GM10266 (cell line): ENCODE results near the gene RALGAPA2.

Source experiments
- DNase-seq: peaks from one replicate; pipeline ENCODE4 v3.0.0; 2012; ENCODE audit errors: extremely low spot score
- TF ChIP-seq, protein P1 (sequence below): IDR thresholded peaks from 2 replicates; pipeline ENCODE4 v1.5.1; 2012; ENCODE audit warnings: mild to moderate bottlenecking, low read depth; ENCODE audit not compliant: control insufficient read depth, insufficient read depth; ENCODE audit errors: missing control alignments

Gene RALGAPA2

DNA sequence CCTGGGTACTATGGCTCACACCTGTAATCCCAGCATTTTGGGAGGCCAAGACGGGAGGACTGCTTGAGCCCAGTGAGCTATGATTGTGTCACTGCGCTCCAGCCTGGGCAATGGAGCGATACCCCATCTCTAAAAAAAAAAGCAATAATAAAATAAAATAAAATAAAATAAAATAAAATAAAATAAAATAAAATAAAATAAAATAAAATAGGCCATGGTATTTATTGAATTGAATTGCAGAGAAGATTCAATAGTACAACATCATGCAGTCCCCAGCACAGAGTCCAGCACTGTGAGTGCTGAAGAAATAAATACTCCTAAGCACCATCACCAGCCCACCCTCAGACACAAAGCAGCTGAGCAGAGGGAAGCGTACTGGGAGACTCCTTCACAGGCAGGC lies 144.7 kb downstream of the RALGAPA2 start:
- no peak for DNase-seq
- TF ChIP-seq, protein P1, sequence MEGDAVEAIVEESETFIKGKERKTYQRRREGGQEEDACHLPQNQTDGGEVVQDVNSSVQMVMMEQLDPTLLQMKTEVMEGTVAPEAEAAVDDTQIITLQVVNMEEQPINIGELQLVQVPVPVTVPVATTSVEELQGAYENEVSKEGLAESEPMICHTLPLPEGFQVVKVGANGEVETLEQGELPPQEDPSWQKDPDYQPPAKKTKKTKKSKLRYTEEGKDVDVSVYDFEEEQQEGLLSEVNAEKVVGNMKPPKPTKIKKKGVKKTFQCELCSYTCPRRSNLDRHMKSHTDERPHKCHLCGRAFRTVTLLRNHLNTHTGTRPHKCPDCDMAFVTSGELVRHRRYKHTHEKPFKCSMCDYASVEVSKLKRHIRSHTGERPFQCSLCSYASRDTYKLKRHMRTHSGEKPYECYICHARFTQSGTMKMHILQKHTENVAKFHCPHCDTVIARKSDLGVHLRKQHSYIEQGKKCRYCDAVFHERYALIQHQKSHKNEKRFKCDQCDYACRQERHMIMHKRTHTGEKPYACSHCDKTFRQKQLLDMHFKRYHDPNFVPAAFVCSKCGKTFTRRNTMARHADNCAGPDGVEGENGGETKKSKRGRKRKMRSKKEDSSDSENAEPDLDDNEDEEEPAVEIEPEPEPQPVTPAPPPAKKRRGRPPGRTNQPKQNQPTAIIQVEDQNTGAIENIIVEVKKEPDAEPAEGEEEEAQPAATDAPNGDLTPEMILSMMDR, result no peak

DNA sequence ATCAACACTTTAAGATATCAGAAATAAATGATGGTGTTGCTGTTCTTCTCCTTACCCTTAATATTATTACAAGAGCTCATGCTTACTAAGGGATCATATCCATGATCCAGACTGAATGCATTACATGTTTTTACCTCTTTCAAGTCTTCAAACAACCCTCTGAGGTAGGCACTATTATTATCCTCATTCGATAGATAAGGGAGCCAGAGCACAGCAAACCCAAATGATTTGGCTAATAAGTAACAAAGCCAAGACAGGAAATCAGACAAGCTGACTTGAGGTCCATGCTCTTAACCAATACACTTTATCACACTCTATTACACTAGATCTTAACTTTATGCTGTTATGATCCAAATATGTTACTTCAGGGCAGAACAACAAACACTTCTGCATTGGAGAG lies 145.9 kb downstream of the RALGAPA2 start:
- TF ChIP-seq, protein P1, result no peak

DNA sequence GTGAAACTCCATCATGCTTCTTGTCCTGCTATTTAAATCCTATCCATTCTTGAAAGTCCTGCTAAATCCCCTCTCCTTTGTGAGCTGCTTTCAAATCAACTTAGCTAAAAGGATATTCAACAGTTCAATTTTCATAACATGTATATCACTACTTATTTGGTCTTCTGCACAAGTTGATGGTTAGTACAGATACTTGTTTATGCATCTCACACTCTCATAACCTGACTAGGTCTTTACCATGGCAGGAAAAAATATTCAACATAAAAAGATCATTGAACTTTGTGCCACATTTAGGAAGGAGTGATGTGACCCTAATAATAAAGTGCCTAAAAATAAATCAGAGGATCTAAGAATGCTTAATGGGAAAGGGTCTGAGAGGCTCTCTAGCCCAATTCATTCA lies 148.2 kb downstream of the RALGAPA2 start:
- DNase-seq, result no peak
- TF ChIP-seq, protein P1, result no peak

More for the DNA sequence above, 145.9 kb downstream of the RALGAPA2 start:
- no peak for DNase-seq

DNA sequence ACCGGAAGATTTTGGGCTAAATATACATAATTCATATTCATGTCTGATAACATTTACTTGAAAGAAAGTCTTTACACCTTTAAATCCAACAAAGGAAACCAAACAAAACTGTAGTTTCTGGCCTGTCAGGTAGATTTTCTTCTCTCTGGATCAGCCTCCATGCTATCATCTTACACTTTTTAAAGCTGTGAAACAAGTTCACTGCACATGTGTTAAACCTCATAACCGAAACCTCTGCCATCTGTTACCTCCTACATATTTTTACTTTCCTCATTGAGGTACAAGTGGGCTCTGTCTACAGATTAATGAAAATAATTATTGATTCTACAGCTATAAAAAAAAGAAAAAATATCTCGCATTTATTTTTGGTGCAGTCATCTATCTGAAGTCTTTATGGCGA lies 149.9 kb downstream of the RALGAPA2 start:
- DNase-seq, result no peak

DNA sequence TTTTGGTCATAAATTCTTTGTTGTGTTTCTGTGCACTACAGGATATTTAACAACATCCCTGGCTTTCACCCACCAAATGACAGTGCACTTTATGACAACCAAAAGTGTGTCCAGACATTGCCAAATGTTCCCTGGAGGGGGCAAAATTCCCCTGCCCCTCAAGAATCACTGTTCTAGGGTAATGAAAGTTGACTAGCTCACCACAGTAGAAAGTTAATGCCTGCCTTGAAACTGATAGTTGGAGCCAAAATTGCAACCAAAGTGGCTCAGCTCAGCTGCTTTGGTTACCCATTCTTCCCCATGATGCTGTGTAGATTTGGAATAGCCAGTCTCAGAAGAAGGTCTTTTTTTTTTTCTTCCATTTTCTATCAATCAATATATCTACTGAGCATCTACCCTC lies 150.6 kb downstream of the RALGAPA2 start:
- no peak for DNase-seq
- TF ChIP-seq, protein P1, result no peak

More for the DNA sequence above, 149.9 kb downstream of the RALGAPA2 start:
- TF ChIP-seq, protein P1, result no peak

DNA sequence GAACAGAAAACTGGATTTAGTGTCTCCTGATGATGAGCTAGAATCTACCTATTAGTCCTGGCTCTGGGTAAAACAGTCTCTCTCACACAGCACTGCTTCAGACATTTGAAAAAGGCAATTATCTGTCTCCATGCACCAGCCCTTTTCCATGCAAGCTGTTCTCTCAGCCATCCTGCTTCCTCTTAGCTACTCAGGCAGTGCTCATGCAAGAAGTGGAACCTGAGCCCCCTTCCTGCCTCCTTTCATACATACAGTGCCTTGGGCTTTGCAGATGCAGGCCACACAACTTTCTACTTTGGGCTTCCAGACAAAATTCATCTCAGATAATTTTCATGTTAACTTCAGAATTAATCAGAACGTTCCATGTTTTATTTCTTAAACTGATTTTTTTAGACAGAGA lies 151.3 kb downstream of the RALGAPA2 start:
- no peak for DNase-seq

DNA sequence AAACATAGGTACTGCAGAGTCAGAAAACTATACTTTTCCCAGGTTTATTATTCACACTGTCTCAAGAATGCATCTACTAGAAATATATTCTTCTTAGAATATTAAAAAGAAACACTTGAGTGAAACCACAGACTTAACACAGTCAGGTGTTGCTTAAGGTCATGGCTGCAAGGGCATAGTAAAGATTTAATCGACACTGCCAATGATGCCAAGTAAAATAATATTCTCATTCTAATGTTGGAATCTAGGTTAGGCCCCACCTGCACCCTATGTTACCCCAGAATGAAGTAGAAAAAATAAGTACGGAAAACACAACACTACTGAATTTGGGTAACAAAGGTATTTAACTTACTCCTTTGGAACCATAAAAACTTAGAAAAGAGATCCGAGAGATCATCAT lies 155.0 kb downstream of the RALGAPA2 start:
- TF ChIP-seq, protein P1, result no peak
- DNase-seq, result no peak

More for the DNA sequence above, 151.3 kb downstream of the RALGAPA2 start:
- TF ChIP-seq, protein P1, result no peak
